ENCODE measurements around the gene ROBO2. TPM values are rescaled to one million over a fixed set of nuclear protein-coding genes. Genes with fewer than 3 reads are reported as not detected.

ROBO2 gene
- total RNA-seq, 1 donor from 2014 or later: 8.9 TPM

DNA sequence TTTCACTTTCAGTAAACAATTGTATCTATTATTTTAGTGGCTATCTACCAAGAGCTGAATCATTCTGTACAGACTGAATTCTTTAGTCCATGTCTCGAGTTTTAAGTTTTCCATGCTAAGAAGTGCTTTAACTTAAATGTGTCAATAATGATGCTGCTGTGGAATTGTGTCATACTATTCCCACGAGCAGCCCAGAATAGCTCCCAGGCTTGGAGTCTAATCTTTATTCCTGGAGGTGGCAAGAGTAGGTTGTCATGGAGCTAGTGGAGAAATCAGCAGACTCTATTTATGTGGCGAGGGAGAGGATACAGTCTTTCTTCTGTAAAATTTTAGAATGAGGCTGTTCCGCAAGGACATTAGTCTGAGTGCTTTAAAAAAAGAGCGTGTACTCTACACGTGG is 207.2 kb downstream of the ROBO2 start:
- Histone ChIP-seq H3K27me3 (ENCODE audit: control insufficient read depth in 3 of 3, insufficient read depth in 3 of 3, low read length in 3 of 3) (no peaks in the 10 kb centered on the region), H3K9me3 (ENCODE audit: control insufficient read depth in 3 of 3, low read length in 3 of 3) (no peaks in the 10 kb centered on the region), H3K4me3 (ENCODE audit: low read length in 3 of 3) (no peak overlapping the region), H3K27ac (ENCODE audit: low read depth, low read length) (no peak overlapping the region), H3K9ac (ENCODE audit: low read depth in 1 of 3, low read length in 3 of 3) (no peak overlapping the region), H3K36me3 (ENCODE audit: control insufficient read depth in 3 of 3, insufficient read depth in 3 of 3, low read length in 3 of 3) (no peaks in the 10 kb centered on the region), H3K4me1 (ENCODE audit: control insufficient read depth in 3 of 3, insufficient read depth in 3 of 3, low read length in 3 of 3) (no peaks in the 10 kb centered on the region)

- no peak overlapping the region for H3K4me3 ChIP-seq (ENCODE audit: low read length in 3 of 3)
- no peak overlapping the region for H3K27ac ChIP-seq (ENCODE audit: low read depth, low read length)
- H3K27me3 ChIP-seq (ENCODE audit: control insufficient read depth in 3 of 3, insufficient read depth in 3 of 3, low read length in 3 of 3): no peaks in the 10 kb centered on the region
- H3K36me3 ChIP-seq (ENCODE audit: control insufficient read depth in 3 of 3, insufficient read depth in 3 of 3, low read length in 3 of 3): no peaks in the 10 kb centered on the region
- H3K9ac ChIP-seq (ENCODE audit: low read depth in 1 of 3, low read length in 3 of 3): no peak overlapping the region
- H3K4me1 ChIP-seq (ENCODE audit: control insufficient read depth in 3 of 3, insufficient read depth in 3 of 3, low read length in 3 of 3): no peaks in the 10 kb centered on the region
- no peaks in the 10 kb centered on the region for H3K9me3 ChIP-seq (ENCODE audit: control insufficient read depth in 3 of 3, low read length in 3 of 3)
Observed at GRCh38 chr3:77247817-77248216, 207.9 kb downstream of the ROBO2 start.

- no peak overlapping the region for H3K4me3 ChIP-seq (ENCODE audit: low read length in 3 of 3)
- H3K9ac ChIP-seq (ENCODE audit: low read depth in 1 of 3, low read length in 3 of 3): no peak overlapping the region
- H3K4me1 ChIP-seq (ENCODE audit: control insufficient read depth in 3 of 3, insufficient read depth in 3 of 3, low read length in 3 of 3): no peaks in the 10 kb centered on the region
- H3K27ac ChIP-seq (ENCODE audit: low read depth, low read length): no peak overlapping the region
- H3K36me3 ChIP-seq (ENCODE audit: control insufficient read depth in 3 of 3, insufficient read depth in 3 of 3, low read length in 3 of 3): no peaks in the 10 kb centered on the region
- H3K27me3 ChIP-seq (ENCODE audit: control insufficient read depth in 3 of 3, insufficient read depth in 3 of 3, low read length in 3 of 3): no peaks in the 10 kb centered on the region
- no peaks in the 10 kb centered on the region for H3K9me3 ChIP-seq (ENCODE audit: control insufficient read depth in 3 of 3, low read length in 3 of 3)
Observed at GRCh38 chr3:77248420-77248819, 208.5 kb downstream of the ROBO2 start.

- Histone ChIP-seq H3K9ac (ENCODE audit: low read depth in 1 of 3, low read length in 3 of 3) (no peak overlapping the region), H3K4me3 (ENCODE audit: low read length in 3 of 3) (no peak overlapping the region), H3K4me1 (ENCODE audit: control insufficient read depth in 3 of 3, insufficient read depth in 3 of 3, low read length in 3 of 3) (no peaks in the 10 kb centered on the region), H3K36me3 (ENCODE audit: control insufficient read depth in 3 of 3, insufficient read depth in 3 of 3, low read length in 3 of 3) (no peaks in the 10 kb centered on the region), H3K9me3 (ENCODE audit: control insufficient read depth in 3 of 3, low read length in 3 of 3) (no peaks in the 10 kb centered on the region), H3K27ac (ENCODE audit: low read depth, low read length) (no peak overlapping the region), H3K27me3 (ENCODE audit: control insufficient read depth in 3 of 3, insufficient read depth in 3 of 3, low read length in 3 of 3) (no peaks in the 10 kb centered on the region)
Observed at GRCh38 chr3:77251136-77251535, 211.2 kb downstream of the ROBO2 start.

DNA sequence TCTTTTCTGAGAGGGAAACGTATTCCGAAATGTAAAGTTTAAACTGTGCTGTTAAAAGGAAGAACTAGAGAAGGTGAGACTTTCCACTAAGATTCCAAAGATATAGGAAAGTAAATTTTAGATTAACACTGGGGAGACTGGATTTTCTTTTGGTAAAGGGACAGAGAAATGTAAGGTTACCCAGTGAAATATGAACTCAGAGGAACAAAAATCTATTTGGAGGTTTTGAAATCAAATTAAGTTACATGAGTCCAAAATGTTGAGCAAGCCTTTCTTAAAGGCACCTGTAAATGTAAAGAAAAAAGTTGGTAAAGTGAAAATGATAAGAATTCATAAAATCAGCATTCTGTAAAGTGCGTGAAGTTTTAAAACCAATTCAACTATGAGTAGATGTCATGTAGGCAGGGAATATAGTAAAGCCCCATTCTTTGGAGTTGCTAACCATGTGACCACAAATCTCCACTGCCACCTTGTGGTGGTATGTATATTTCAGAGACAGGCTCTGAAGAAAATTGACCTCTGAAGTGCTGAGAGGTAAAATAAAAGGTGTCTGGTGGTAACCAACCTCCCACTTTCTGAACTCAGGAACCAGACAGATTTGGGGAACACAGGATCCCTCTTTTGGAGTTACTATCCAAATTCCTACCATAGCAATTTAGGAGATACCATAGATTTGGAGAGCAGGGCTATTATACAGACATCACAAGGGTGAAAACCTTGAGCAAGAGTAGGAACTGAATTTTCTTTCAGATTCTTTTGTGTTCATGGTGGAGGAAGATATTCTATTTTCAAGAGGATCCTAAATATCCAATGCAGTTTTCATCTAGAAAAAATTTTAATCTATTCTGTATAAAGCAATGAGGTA is 215.3 kb downstream of the ROBO2 start:
- no peaks in the 10 kb centered on the region for H3K27me3 ChIP-seq (ENCODE audit: control insufficient read depth in 3 of 3, insufficient read depth in 3 of 3, low read length in 3 of 3)
- no peaks in the 10 kb centered on the region for H3K4me1 ChIP-seq (ENCODE audit: control insufficient read depth in 3 of 3, insufficient read depth in 3 of 3, low read length in 3 of 3)
- no peaks in the 10 kb centered on the region for H3K9me3 ChIP-seq (ENCODE audit: control insufficient read depth in 3 of 3, low read length in 3 of 3)
- H3K4me3 ChIP-seq (ENCODE audit: low read length in 3 of 3): no peak overlapping the region
- H3K9ac ChIP-seq (ENCODE audit: low read depth in 1 of 3, low read length in 3 of 3): no peak overlapping the region
- no peaks in the 10 kb centered on the region for H3K36me3 ChIP-seq (ENCODE audit: control insufficient read depth in 3 of 3, insufficient read depth in 3 of 3, low read length in 3 of 3)
- no peak overlapping the region for H3K27ac ChIP-seq (ENCODE audit: low read depth, low read length)

- H3K36me3 ChIP-seq (ENCODE audit: control insufficient read depth in 3 of 3, insufficient read depth in 3 of 3, low read length in 3 of 3): no peaks in the 10 kb centered on the region
- no peaks in the 10 kb centered on the region for H3K27me3 ChIP-seq (ENCODE audit: control insufficient read depth in 3 of 3, insufficient read depth in 3 of 3, low read length in 3 of 3)
- no peak overlapping the region for H3K9ac ChIP-seq (ENCODE audit: low read depth in 1 of 3, low read length in 3 of 3)
- no peaks in the 10 kb centered on the region for H3K9me3 ChIP-seq (ENCODE audit: control insufficient read depth in 3 of 3, low read length in 3 of 3)
- no peak overlapping the region for H3K4me3 ChIP-seq (ENCODE audit: low read length in 3 of 3)
- H3K27ac ChIP-seq (ENCODE audit: low read depth, low read length): no peak overlapping the region
- no peaks in the 10 kb centered on the region for H3K4me1 ChIP-seq (ENCODE audit: control insufficient read depth in 3 of 3, insufficient read depth in 3 of 3, low read length in 3 of 3)
Observed at GRCh38 chr3:77256584-77257503, 216.9 kb downstream of the ROBO2 start.

- H3K27me3 ChIP-seq (ENCODE audit: control insufficient read depth in 3 of 3, insufficient read depth in 3 of 3, low read length in 3 of 3): no peaks in the 10 kb centered on the region
- H3K27ac ChIP-seq (ENCODE audit: low read depth, low read length): no peak overlapping the region
- no peaks in the 10 kb centered on the region for H3K9me3 ChIP-seq (ENCODE audit: control insufficient read depth in 3 of 3, low read length in 3 of 3)
- no peak overlapping the region for H3K4me3 ChIP-seq (ENCODE audit: low read length in 3 of 3)
- no peaks in the 10 kb centered on the region for H3K4me1 ChIP-seq (ENCODE audit: control insufficient read depth in 3 of 3, insufficient read depth in 3 of 3, low read length in 3 of 3)
- H3K36me3 ChIP-seq (ENCODE audit: control insufficient read depth in 3 of 3, insufficient read depth in 3 of 3, low read length in 3 of 3): no peaks in the 10 kb centered on the region
- no peak overlapping the region for H3K9ac ChIP-seq (ENCODE audit: low read depth in 1 of 3, low read length in 3 of 3)
Observed at GRCh38 chr3:77259694-77260093, 219.8 kb downstream of the ROBO2 start.

DNA sequence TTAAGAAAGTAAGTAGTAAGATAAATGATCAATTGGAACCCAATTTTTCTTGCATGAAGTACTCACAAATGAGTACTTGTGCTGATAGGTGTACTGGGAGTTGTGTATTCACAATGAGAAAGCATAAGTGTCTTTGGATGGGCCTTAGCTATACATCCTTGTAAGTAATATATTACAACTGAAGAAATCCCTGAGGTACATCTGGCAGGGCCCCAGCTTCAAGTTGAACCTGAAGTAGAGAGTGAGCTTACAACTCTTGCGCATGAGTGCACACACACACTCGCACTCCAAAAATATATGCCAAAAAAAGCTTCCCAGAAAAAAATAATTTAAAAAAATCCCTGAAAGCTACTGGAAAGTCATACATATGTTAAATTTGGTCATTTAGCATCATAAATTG is 222.5 kb downstream of the ROBO2 start:
- H3K27ac ChIP-seq (ENCODE audit: low read depth, low read length): no peak overlapping the region
- H3K9me3 ChIP-seq (ENCODE audit: control insufficient read depth in 3 of 3, low read length in 3 of 3): no peaks in the 10 kb centered on the region
- H3K4me1 ChIP-seq (ENCODE audit: control insufficient read depth in 3 of 3, insufficient read depth in 3 of 3, low read length in 3 of 3): no peaks in the 10 kb centered on the region
- H3K36me3 ChIP-seq (ENCODE audit: control insufficient read depth in 3 of 3, insufficient read depth in 3 of 3, low read length in 3 of 3): no peaks in the 10 kb centered on the region
- no peak overlapping the region for H3K4me3 ChIP-seq (ENCODE audit: low read length in 3 of 3)
- no peaks in the 10 kb centered on the region for H3K27me3 ChIP-seq (ENCODE audit: control insufficient read depth in 3 of 3, insufficient read depth in 3 of 3, low read length in 3 of 3)
- no peak overlapping the region for H3K9ac ChIP-seq (ENCODE audit: low read depth in 1 of 3, low read length in 3 of 3)

GRCh38 chr3:77267589-77267988 is 227.7 kb downstream of the ROBO2 start:
- Histone ChIP-seq H3K27me3 (ENCODE audit: control insufficient read depth in 3 of 3, insufficient read depth in 3 of 3, low read length in 3 of 3) (no peaks in the 10 kb centered on the region), H3K9ac (ENCODE audit: low read depth in 1 of 3, low read length in 3 of 3) (no peak overlapping the region), H3K4me3 (ENCODE audit: low read length in 3 of 3) (no peak overlapping the region)

GRCh38 chr3:77271306-77271705 is 231.4 kb downstream of the ROBO2 start:
- Histone ChIP-seq H3K9me3 (ENCODE audit: control insufficient read depth in 3 of 3, low read length in 3 of 3) (no peaks in the 10 kb centered on the region), H3K4me3 (ENCODE audit: low read length in 3 of 3) (no peak overlapping the region), H3K36me3 (ENCODE audit: control insufficient read depth in 3 of 3, insufficient read depth in 3 of 3, low read length in 3 of 3) (no peaks in the 10 kb centered on the region), H3K9ac (ENCODE audit: low read depth in 1 of 3, low read length in 3 of 3) (no peak overlapping the region), H3K4me1 (ENCODE audit: control insufficient read depth in 3 of 3, insufficient read depth in 3 of 3, low read length in 3 of 3) (no peaks in the 10 kb centered on the region), H3K27me3 (ENCODE audit: control insufficient read depth in 3 of 3, insufficient read depth in 3 of 3, low read length in 3 of 3) (no peaks in the 10 kb centered on the region), H3K27ac (ENCODE audit: low read depth, low read length) (no peak overlapping the region)

More at GRCh38 chr3:77267589-77267988, 227.7 kb downstream of the ROBO2 start:
- no peaks in the 10 kb centered on the region for H3K36me3 ChIP-seq (ENCODE audit: control insufficient read depth in 3 of 3, insufficient read depth in 3 of 3, low read length in 3 of 3)
- no peak overlapping the region for H3K27ac ChIP-seq (ENCODE audit: low read depth, low read length)
- no peaks in the 10 kb centered on the region for H3K9me3 ChIP-seq (ENCODE audit: control insufficient read depth in 3 of 3, low read length in 3 of 3)
- H3K4me1 ChIP-seq (ENCODE audit: control insufficient read depth in 3 of 3, insufficient read depth in 3 of 3, low read length in 3 of 3): no peaks in the 10 kb centered on the region

Data from skeletal muscle tissue (tissue), 4 donors.